Ectodermal cell (in vitro differentiated cells): ENCODE measurements around the gene CAMSAP1.

ENCODE experiments used
- H3K27ac ChIP-seq: 2 replicates; pipeline ENCODE4 v1.7.0; 2013; ENCODE audit warnings: mild to moderate bottlenecking, low read depth, low read length; ENCODE audit not compliant: insufficient read depth, poor library complexity, severe bottlenecking
- H3K27me3 ChIP-seq: 2 replicates; pipeline ENCODE4 v1.7.0; 2013; ENCODE audit warnings: mild to moderate bottlenecking, low read length; ENCODE audit not compliant: insufficient read depth, control insufficient read depth, poor library complexity, severe bottlenecking
- H3K36me3 ChIP-seq: one replicate; pipeline ENCODE4 v1.7.0; 2013; ENCODE audit warnings: low read length; ENCODE audit not compliant: control insufficient read depth, insufficient read depth
- H3K4me1 ChIP-seq: one replicate; pipeline ENCODE4 v1.7.0; 2013; ENCODE audit warnings: low read length; ENCODE audit not compliant: control insufficient read depth, insufficient read depth
- H3K4me3 ChIP-seq: 2 replicates; pipeline ENCODE4 v1.7.0; 2013; ENCODE audit warnings: low read depth, low read length, control low read depth; ENCODE audit not compliant: insufficient read depth
- H3K9me3 ChIP-seq: 2 replicates; pipeline ENCODE4 v1.7.0; 2013; ENCODE audit warnings: mild to moderate bottlenecking, low read length, moderate library complexity; ENCODE audit not compliant: control insufficient read depth
- WGBS, 2 experiments: methylation state at CpG; one replicate each; pipeline ENCODE4 v1.1.7; 2013; ENCODE audit warnings: missing lambda C conversion rate in 2 of 2; 5-methylcytosine and 5-hydroxymethylcytosine counted together

The CAMSAP1 gene

GRCh38 chr9:135803441-135803840 is 103.9 kb downstream of the CAMSAP1 start:
- 96 to 99% methylated on average over 10 of the region's 10 CpGs for WGBS, 2 experiments

GRCh38 chr9:135802876-135803419 is 104.4 kb downstream of the CAMSAP1 start:
- Histone ChIP-seq H3K27ac (no peak overlapping the region), H3K27me3 (no peaks in the 10 kb centered on the region), H3K9me3 (no peaks in the 10 kb centered on the region), H3K36me3 (no peaks in the 10 kb centered on the region), H3K4me3 (no peak overlapping the region), H3K4me1 (peaks cover 6% of the 10 kb centered on the region)
- WGBS, 2 experiments: 73 to 75% methylated on average over 18 of the region's 18 CpGs

More at GRCh38 chr9:135803441-135803840, 103.9 kb downstream of the CAMSAP1 start:
- Histone ChIP-seq H3K36me3 (no peaks in the 10 kb centered on the region), H3K4me1 (peaks cover 6% of the 10 kb centered on the region), H3K4me3 (no peak overlapping the region), H3K9me3 (no peaks in the 10 kb centered on the region), H3K27me3 (no peaks in the 10 kb centered on the region), H3K27ac (no peak overlapping the region)

- no peak overlapping the region for H3K4me3 ChIP-seq
- H3K27me3 ChIP-seq: no peaks in the 10 kb centered on the region
- no peaks in the 10 kb centered on the region for H3K36me3 ChIP-seq
- no peaks in the 10 kb centered on the region for H3K9me3 ChIP-seq
- no peak overlapping the region for H3K27ac ChIP-seq
- 94% methylated on average over 6 of the region's 6 CpGs for WGBS, 2 experiments
- peaks cover 6% of the 10 kb centered on the region for H3K4me1 ChIP-seq
Observed at GRCh38 chr9:135801070-135801469, 106.3 kb downstream of the CAMSAP1 start.

GRCh38 chr9:135799261-135799660 is 108.1 kb downstream of the CAMSAP1 start:
- H3K27me3 ChIP-seq: no peaks in the 10 kb centered on the region
- WGBS, 2 experiments: 96% methylated on average over 13 of the region's 13 CpGs

GRCh38 chr9:135798263-135798585 is 109.1 kb downstream of the CAMSAP1 start:
- WGBS, 2 experiments: 93 to 95% methylated on average over 10 of the region's 10 CpGs
- Histone ChIP-seq H3K4me3 (no peak overlapping the region), H3K9me3 (no peaks in the 10 kb centered on the region), H3K36me3 (no peaks in the 10 kb centered on the region), H3K27ac (no peak overlapping the region), H3K27me3 (no peaks in the 10 kb centered on the region), H3K4me1 (peaks cover 6% of the 10 kb centered on the region)

More at GRCh38 chr9:135799261-135799660, 108.1 kb downstream of the CAMSAP1 start:
- H3K4me1 ChIP-seq: peaks cover 6% of the 10 kb centered on the region
- H3K9me3 ChIP-seq: no peaks in the 10 kb centered on the region
- H3K4me3 ChIP-seq: no peak overlapping the region
- no peaks in the 10 kb centered on the region for H3K36me3 ChIP-seq
- no peak overlapping the region for H3K27ac ChIP-seq

GRCh38 chr9:135797507-135798262 is 109.7 kb downstream of the CAMSAP1 start:
- H3K27ac ChIP-seq: no peak overlapping the region
- 55 to 57% methylated on average over 24 of the region's 24 CpGs for whole genome bisulfite sequencing, 2 experiments
- no peaks in the 10 kb centered on the region for H3K36me3 ChIP-seq
- peaks cover under 1% of the 10 kb centered on the region for H3K4me1 ChIP-seq
- H3K9me3 ChIP-seq: no peaks in the 10 kb centered on the region
- H3K27me3 ChIP-seq: no peaks in the 10 kb centered on the region
- no peak overlapping the region for H3K4me3 ChIP-seq

- no peaks in the 10 kb centered on the region for H3K36me3 ChIP-seq
- WGBS, 2 experiments: 87 to 90% methylated on average over 22 of the region's 22 CpGs
- no peak overlapping the region for H3K4me3 ChIP-seq
- H3K9me3 ChIP-seq: no peaks in the 10 kb centered on the region
- no peaks in the 10 kb centered on the region for H3K4me1 ChIP-seq
- H3K27me3 ChIP-seq: no peaks in the 10 kb centered on the region
- H3K27ac ChIP-seq: no peak overlapping the region
Observed at GRCh38 chr9:135796784-135797485, 110.4 kb downstream of the CAMSAP1 start.

- WGBS, 2 experiments: 98% methylated on average over 3 of the region's 4 CpGs
- H3K9me3 ChIP-seq: no peaks in the 10 kb centered on the region
- H3K4me3 ChIP-seq: no peak overlapping the region
- H3K4me1 ChIP-seq: no peaks in the 10 kb centered on the region
- H3K36me3 ChIP-seq: no peaks in the 10 kb centered on the region
- H3K27me3 ChIP-seq: no peaks in the 10 kb centered on the region
- no peak overlapping the region for H3K27ac ChIP-seq
Observed at GRCh38 chr9:135795391-135795790, 112.0 kb downstream of the CAMSAP1 start.

GRCh38 chr9:135794361-135794885 is 112.9 kb downstream of the CAMSAP1 start:
- no peaks in the 10 kb centered on the region for H3K36me3 ChIP-seq
- H3K4me3 ChIP-seq: no peak overlapping the region
- WGBS, 2 experiments: 92 to 93% methylated on average over 15 of the region's 15 CpGs
- no peaks in the 10 kb centered on the region for H3K9me3 ChIP-seq
- no peak overlapping the region for H3K27ac ChIP-seq
- H3K4me1 ChIP-seq: no peaks in the 10 kb centered on the region
- no peaks in the 10 kb centered on the region for H3K27me3 ChIP-seq

GRCh38 chr9:135794057-135794335 is 113.3 kb downstream of the CAMSAP1 start:
- H3K4me1 ChIP-seq: no peaks in the 10 kb centered on the region
- H3K36me3 ChIP-seq: no peaks in the 10 kb centered on the region
- H3K27me3 ChIP-seq: no peaks in the 10 kb centered on the region
- H3K9me3 ChIP-seq: no peaks in the 10 kb centered on the region
- WGBS, 2 experiments: 73 to 81% methylated on average over 7 of the region's 7 CpGs
- H3K27ac ChIP-seq: no peak overlapping the region
- H3K4me3 ChIP-seq: no peak overlapping the region
